LNCAP (cell line): Measurements from ENCODE around the gene CPSF2.

ENCODE experiments used
- TF ChIP-seq, protein P1 (sequence below): fragments of 450-650 bp; IDR thresholded peaks from 2 replicates; pipeline ENCODE4 v1.5.1; 2017; ENCODE audit warnings: mild to moderate bottlenecking

The CPSF2 gene

DNA sequence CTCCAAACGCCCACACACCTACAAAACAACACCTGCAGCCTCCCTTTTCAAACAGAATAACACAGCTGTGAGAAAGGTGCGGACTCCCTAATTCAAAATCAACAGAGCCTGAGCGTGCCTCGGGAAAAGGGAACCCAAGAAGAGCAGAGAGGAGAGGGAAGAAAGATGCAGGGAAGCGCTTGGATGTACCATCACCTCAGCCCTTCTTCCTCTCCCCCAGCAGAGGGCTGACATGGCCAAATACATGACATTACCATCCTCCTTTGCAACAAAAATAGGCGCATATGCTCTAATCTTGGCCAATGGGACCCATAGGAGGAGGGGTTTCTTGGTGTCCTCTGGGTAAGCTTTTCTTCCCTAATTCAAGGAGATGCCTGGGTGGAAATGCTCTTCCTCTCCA lies 78.0 kb downstream of the CPSF2 start:
- TF ChIP-seq, protein P1, sequence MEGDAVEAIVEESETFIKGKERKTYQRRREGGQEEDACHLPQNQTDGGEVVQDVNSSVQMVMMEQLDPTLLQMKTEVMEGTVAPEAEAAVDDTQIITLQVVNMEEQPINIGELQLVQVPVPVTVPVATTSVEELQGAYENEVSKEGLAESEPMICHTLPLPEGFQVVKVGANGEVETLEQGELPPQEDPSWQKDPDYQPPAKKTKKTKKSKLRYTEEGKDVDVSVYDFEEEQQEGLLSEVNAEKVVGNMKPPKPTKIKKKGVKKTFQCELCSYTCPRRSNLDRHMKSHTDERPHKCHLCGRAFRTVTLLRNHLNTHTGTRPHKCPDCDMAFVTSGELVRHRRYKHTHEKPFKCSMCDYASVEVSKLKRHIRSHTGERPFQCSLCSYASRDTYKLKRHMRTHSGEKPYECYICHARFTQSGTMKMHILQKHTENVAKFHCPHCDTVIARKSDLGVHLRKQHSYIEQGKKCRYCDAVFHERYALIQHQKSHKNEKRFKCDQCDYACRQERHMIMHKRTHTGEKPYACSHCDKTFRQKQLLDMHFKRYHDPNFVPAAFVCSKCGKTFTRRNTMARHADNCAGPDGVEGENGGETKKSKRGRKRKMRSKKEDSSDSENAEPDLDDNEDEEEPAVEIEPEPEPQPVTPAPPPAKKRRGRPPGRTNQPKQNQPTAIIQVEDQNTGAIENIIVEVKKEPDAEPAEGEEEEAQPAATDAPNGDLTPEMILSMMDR, result no peak

DNA sequence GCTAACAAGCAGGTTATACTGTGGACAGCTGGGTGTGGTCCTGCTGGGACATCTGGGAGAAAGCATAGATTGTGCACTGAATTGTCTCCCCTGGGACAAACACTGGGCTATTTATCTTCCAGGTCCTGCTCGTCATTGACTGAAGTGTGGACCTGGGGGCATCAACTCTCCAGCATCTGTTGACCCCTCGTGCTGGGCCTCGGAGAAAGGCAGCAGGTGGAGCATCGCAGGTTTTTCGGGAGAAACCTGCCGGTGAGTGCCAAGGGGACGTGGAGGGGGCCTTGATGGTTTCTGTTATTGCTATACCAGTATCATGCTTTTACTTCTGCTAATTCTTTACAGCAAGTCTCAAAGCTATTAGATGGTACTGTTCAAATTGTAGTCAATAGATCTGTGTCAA lies 81.3 kb downstream of the CPSF2 start:
- TF ChIP-seq, protein P1, result no peak

DNA sequence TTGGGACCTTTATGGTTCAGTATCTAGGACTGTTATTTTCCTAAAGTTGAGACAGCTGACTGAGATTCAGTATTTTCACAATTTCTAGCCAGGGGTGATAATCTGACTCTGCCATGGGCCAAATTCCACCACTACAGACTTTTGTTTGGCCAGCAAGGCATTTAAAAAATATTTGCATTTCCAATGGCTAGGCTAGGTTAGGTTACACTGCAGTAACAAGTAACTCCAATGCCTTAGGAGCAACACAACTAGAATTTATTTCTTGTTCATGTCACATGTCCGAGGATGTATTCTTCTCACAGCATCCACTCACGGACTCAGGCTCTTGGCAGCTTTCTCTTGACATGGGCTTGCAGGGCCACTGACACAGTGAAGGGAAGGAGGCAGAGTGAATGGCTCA lies 83.0 kb downstream of the CPSF2 start:
- TF ChIP-seq, protein P1, result no peak

DNA sequence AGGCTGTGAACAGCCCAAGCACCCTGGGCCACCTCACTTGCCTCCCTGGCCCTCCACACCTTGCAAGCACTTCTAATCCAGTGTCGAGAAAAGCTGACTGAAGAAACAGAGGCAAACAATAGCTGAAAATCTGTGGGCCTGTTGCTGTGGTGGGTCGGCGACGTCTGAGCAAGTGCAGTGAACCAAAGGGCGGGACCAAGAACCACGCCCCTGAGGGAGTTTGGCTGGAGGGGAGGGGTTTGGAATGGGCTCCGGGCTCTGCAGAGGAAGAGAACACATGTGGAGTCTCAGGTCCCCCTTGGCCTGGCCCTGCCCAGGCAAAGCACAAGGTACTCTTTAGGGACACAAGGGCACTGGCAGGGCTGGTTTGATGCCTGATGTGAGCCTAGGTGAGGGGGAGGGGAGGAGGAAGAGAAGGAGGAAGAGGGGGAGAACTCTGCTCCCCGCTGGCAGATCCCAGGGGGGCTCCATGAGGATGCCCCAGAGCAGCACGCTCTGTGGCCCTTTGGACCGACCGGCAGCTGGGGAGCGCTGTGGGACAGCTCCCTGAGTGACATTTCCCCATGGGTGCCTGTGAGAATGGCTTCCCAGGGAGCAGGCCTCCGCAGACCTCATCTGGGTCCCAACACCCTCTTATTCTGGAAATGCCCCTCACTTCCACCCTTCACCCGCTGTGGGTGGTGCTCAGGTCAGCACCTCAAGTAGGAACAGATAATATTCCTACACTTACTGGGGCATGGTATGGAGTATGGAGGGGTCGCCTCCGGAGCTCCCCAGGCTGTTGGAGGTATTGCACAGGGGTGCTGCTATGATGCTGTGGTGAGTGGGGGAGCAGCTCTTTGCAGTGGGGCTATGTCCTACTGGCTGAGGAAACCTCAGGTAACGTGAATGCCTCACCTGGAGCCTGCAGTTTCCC lies 85.5 kb downstream of the CPSF2 start:
- TF ChIP-seq, protein P1, result no peak

DNA sequence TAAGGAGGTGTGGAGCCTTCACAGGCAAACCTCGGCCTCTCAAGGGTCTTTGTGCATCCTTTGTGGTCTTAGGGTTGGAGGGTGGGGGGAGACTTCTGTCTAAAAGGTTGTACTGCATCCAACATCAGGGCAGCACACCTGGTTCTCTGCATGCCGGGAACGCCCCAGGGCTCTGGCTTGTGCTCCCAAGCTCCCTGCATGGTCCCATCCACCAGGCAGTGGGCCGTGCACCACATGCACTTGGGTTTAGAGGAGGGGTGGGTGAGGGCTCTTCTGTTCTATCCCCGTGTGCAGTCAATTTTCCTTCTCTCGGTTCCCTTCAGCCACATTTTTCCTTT lies 86.1 kb downstream of the CPSF2 start:
- TF ChIP-seq, protein P1, result no peak

DNA sequence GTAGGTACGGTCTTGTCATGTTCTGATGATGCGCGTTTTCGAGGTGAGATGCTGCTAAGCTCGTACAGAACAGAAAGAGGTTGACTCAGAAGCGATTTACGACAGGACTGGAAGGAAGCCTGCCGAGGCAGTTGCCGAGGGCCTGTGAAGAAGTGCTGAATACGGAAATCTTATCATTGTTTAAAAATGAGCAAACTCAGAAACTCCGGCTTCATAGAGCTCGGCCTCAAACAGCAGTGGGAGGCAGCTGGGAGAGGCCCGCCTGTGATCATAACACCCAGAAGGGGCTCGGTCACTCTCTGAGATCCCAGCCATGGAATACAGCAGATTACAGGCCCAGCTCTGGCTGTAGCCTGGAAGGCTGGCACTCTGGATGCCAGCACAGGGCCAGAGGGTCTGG lies 87.4 kb downstream of the CPSF2 start:
- TF ChIP-seq, protein P1, result no peak

DNA sequence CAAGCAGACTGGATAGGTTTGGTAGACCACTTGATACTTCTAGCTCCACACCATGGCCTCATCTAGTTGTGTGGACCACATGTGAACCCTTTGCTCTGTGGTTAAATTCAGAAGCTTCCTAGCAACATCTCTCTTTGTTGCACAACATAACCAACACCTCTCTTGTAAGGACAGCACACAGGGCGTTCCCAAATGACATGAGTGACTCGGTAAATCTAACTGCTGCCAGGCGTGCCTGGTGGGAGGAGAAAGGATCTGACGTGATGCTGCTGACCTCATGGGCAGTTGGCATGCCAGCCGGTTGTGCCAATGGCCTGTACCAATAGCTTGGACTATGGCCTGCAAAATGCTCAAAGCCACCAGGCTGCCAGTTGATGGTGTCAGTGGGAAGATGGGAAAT lies 93.8 kb downstream of the CPSF2 start:
- TF ChIP-seq, protein P1, result no peak
